ENCODE measurements around the gene AHSP.
"Not testable (repeated sequence)": the region's sequence is repeated elsewhere in the genome, so short reads cannot be mapped to it uniquely, and the experiment has no call there.

AHSP gene

GRCh38 chr16:31501226-31501965, 26.3 kb upstream of the AHSP start:
- no peak for DNase-seq (ENCODE audit: low read depth)

GRCh38 chr16:31501966-31502348, 25.7 kb upstream of the AHSP start:
- no peak for DNase-seq (ENCODE audit: low read depth)

- no peak for DNase-seq (ENCODE audit: low read depth)
Observed at GRCh38 chr16:31502981-31503380, 24.7 kb upstream of the AHSP start.

GRCh38 chr16:31503555-31503954, 24.1 kb upstream of the AHSP start:
- DNase-seq (ENCODE audit: low read depth) = not testable (repeated sequence)

GRCh38 chr16:31504159-31504558, 23.5 kb upstream of the AHSP start:
- no peak for DNase-seq (ENCODE audit: low read depth)

GRCh38 chr16:31505483-31505882, 22.2 kb upstream of the AHSP start:
- DNase-seq (ENCODE audit: low read depth) = no peak

- no peak for DNase-seq (ENCODE audit: low read depth)
Observed at GRCh38 chr16:31507617-31507928, 20.1 kb upstream of the AHSP start.

GRCh38 chr16:31507929-31508705, 19.6 kb upstream of the AHSP start, which contains the start of gene RUSF1:
Gene RUSF1, minus strand, starts transcription at chr16:31508391. Its CDS starts 18 bp downstream, at chr16:31508373.
- DNase-seq (ENCODE audit: low read depth) = peak; percentile 72

- no peak for DNase-seq (ENCODE audit: low read depth)
Observed at GRCh38 chr16:31508706-31509195, 18.9 kb upstream of the AHSP start.

- DNase-seq (ENCODE audit: low read depth) = no peak
Observed at GRCh38 chr16:31513126-31513525, 14.6 kb upstream of the AHSP start.

GRCh38 chr16:31513884-31514283, 13.8 kb upstream of the AHSP start:
- DNase-seq (ENCODE audit: low read depth) = no peak

GRCh38 chr16:31517800-31518402, 9.8 kb upstream of the AHSP start:
- DNase-seq (ENCODE audit: low read depth) = no peak

GRCh38 chr16:31519759-31520431, 7.8 kb upstream of the AHSP start:
- DNase-seq (ENCODE audit: low read depth) = no peak

- no peak for DNase-seq (ENCODE audit: low read depth)
Observed at GRCh38 chr16:31521368-31521767, 6.3 kb upstream of the AHSP start.

- no peak for DNase-seq (ENCODE audit: low read depth)
Observed at GRCh38 chr16:31522071-31522470, 5.6 kb upstream of the AHSP start.

GRCh38 chr16:31523768-31524167, 3.9 kb upstream of the AHSP start:
- not testable (repeated sequence) for DNase-seq (ENCODE audit: low read depth)

- no peak for DNase-seq (ENCODE audit: low read depth)
Observed at GRCh38 chr16:31525113-31525512, 2.6 kb upstream of the AHSP start.

- no peak for DNase-seq (ENCODE audit: low read depth)
Observed at GRCh38 chr16:31528523-31529107, 915 bp downstream of the AHSP start.

- peak; percentile 3 for DNase-seq (ENCODE audit: low read depth)
Observed at GRCh38 chr16:31529108-31529936, 1.6 kb downstream of the AHSP start.

- DNase-seq (ENCODE audit: low read depth) = no peak
Observed at GRCh38 chr16:31529937-31530312, 2.2 kb downstream of the AHSP start.

- no peak for DNase-seq (ENCODE audit: low read depth)
Observed at GRCh38 chr16:31530405-31530804, 2.7 kb downstream of the AHSP start.
